SK-N-SH (cell line): ENCODE data around the gene SLCO4A1. TPM values are rescaled to one million over a fixed set of nuclear protein-coding genes. Genes with fewer than 3 reads are reported as not detected.

ENCODE experiments used
- CTCF ChIA-PET: fragments of 300-600, 350-600 bp; formaldehyde crosslinking; extraction: SDS; loops from one replicate; lab custom pipeline; 2021; lab: Yijun Ruan, JAX
- POLR2A ChIA-PET: fragments of 350-600 bp; sonication (Branson Sonifier 250); formaldehyde crosslinking; extraction: SDS; loops from one replicate; lab custom pipeline; 2020; ENCODE audit warnings: antibody characterized with exemption, inconsistent platforms; lab: Yijun Ruan, JAX
- DNase-seq: peaks from one replicate; pipeline ENCODE4 v3.0.0; 2012
- H2AFZ ChIP-seq: fragments of 200-600 bp; sonication (generic); 2 replicates; pipeline ENCODE4 v1.8.1; 2016; ENCODE audit warnings: antibody characterized with exemption, mild to moderate bottlenecking, low read depth
- H3F3A ChIP-seq: fragments of 200-600 bp; sonication (generic); replicated peaks from 2 replicates; pipeline ENCODE3; 2016; ENCODE audit warnings: antibody characterized with exemption, mild to moderate bottlenecking; ENCODE audit not compliant: insufficient read depth
- H3K27ac ChIP-seq, 2 experiments: fragments of 200-500 bp in 1 of 2; fragments of 200-600 bp in 1 of 2; sonication (Bioruptor generic) in 1 of 2; sonication (generic), shearing (Covaris generic) in 1 of 2; 2 replicates each; pipeline versions ENCODE4 v1.5.1 to v1.6.1; 2014 to 2016; ENCODE audit warnings: low read depth in 2 of 2, inconsistent platforms in 1 of 2, low read length in 1 of 2, mild to moderate bottlenecking in 1 of 2, mixed read lengths in 1 of 2
- H3K27me3 ChIP-seq: fragments of 200-600 bp; sonication (generic), shearing (Covaris generic); 2 replicates; pipeline ENCODE4 v1.6.1; 2016; ENCODE audit warnings: mixed run types; ENCODE audit not compliant: insufficient read depth
- H3K36me3 ChIP-seq, 2 experiments: fragments of 200-500 bp in 1 of 2; fragments of 200-600 bp in 1 of 2; sonication (Bioruptor generic) in 1 of 2; sonication (generic) in 1 of 2; replicated peaks in 1 of 2; 2 replicates each; pipeline versions ENCODE3 to v1.5.1; 2014 to 2016; ENCODE audit warnings: low read length in 1 of 2, mild to moderate bottlenecking in 1 of 2; ENCODE audit not compliant: insufficient read depth in 2 of 2, control insufficient read depth in 1 of 2
- H3K4me1 ChIP-seq, 2 experiments: fragments of 200-500 bp in 1 of 2; fragments of 200-600 bp in 1 of 2; sonication (Bioruptor generic) in 1 of 2; sonication (generic), shearing (Covaris generic) in 1 of 2; 2 replicates each; pipeline versions ENCODE4 v1.5.1 to v1.6.1; 2014 to 2016; ENCODE audit warnings: low read depth in 1 of 2, low read length in 1 of 2, mixed run types in 1 of 2; ENCODE audit not compliant: insufficient read depth in 2 of 2, control insufficient read depth in 1 of 2
- H3K4me2 ChIP-seq: fragments of 200-600 bp; sonication (generic), shearing (Covaris generic); 2 replicates; pipeline ENCODE4 v1.6.1; 2017; ENCODE audit warnings: mixed run types
- H3K4me3 ChIP-seq, 2 experiments: fragments of 200-500 bp in 1 of 2; fragments of 200-600 bp in 1 of 2; sonication (Bioruptor generic) in 1 of 2; sonication (generic), shearing (Covaris generic) in 1 of 2; 2 replicates each; pipeline versions ENCODE4 v1.5.1 to v1.8.1; 2014 to 2016; ENCODE audit warnings: low read depth in 2 of 2, inconsistent platforms in 1 of 2, low read length in 1 of 2, mild to moderate bottlenecking in 1 of 2, mixed read lengths in 1 of 2, moderate library complexity in 1 of 2
- H3K79me2 ChIP-seq: fragments of 200-600 bp; sonication (generic); 2 replicates; pipeline ENCODE4 v1.8.1; 2017; ENCODE audit warnings: mild to moderate bottlenecking; ENCODE audit not compliant: insufficient read depth
- H3K9ac ChIP-seq: fragments of 200-600 bp; sonication (generic); 2 replicates; pipeline ENCODE4 v1.6.1; 2017; ENCODE audit warnings: mixed run types
- H3K9me2 ChIP-seq: fragments of 200-600 bp; sonication (generic); 2 replicates; pipeline ENCODE4 v1.6.1; 2017; ENCODE audit warnings: mixed run types
- H3K9me3 ChIP-seq: fragments of 200-600 bp; sonication (generic); 2 replicates; pipeline ENCODE4 v1.6.1; 2017; ENCODE audit warnings: mixed run types, mild to moderate bottlenecking, moderate library complexity
- H4K20me1 ChIP-seq: fragments of 200-600 bp; sonication (generic); 2 replicates; pipeline ENCODE4 v1.6.1; 2017; ENCODE audit warnings: mild to moderate bottlenecking, mixed run types; ENCODE audit not compliant: insufficient read depth
- FOXJ3 ChIP-seq: sonication (generic); formaldehyde crosslinking; IDR thresholded peaks from 2 replicates; pipeline ENCODE4 v1.5.1; 2020; ENCODE audit warnings: mild to moderate bottlenecking, missing genetic modification reagents
- GATA2 ChIP-seq: sonication (generic); formaldehyde crosslinking; IDR thresholded peaks from 2 replicates; pipeline ENCODE4 v1.5.0; 2020; ENCODE audit warnings: mild to moderate bottlenecking, missing genetic modification reagents
- JUND ChIP-seq: IDR thresholded peaks from 2 replicates; pipeline ENCODE4 v1.4.0; 2012
- RCOR1 ChIP-seq: fragments of 150-350 bp; IDR thresholded peaks from 2 replicates; pipeline ENCODE4 v1.6.1; 2017; ENCODE audit warnings: antibody characterized with exemption, low read length
- REST ChIP-seq: IDR thresholded peaks from 2 replicates; pipeline ENCODE4 v1.6.1; 2012; ENCODE audit warnings: mild to moderate bottlenecking, low read depth, low read length, moderate library complexity
- SIN3A ChIP-seq: IDR thresholded peaks from 2 replicates; pipeline ENCODE4 v1.6.1; 2012; ENCODE audit warnings: low read depth, mild to moderate bottlenecking, low read length, moderate library complexity, borderline replicate concordance
- SMC3 ChIP-seq: IDR thresholded peaks from 2 replicates; pipeline ENCODE4 v1.6.1; 2012; ENCODE audit warnings: low read depth, low read length, improper control_type of control experiment
- TAF1 ChIP-seq: IDR thresholded peaks from 2 replicates; pipeline ENCODE4 v1.6.1; 2012; ENCODE audit warnings: low read depth, mild to moderate bottlenecking, low read length, moderate library complexity, borderline replicate concordance
- TCF12 ChIP-seq: IDR thresholded peaks from 2 replicates; pipeline ENCODE4 v1.4.0; 2012
- TEAD4 ChIP-seq: IDR thresholded peaks from 2 replicates; pipeline ENCODE4 v1.4.0; 2012; ENCODE audit warnings: mild to moderate bottlenecking, borderline replicate concordance; ENCODE audit not compliant: insufficient read depth
- USF2 ChIP-seq: fragments of 150-350 bp; IDR thresholded peaks from 2 replicates; pipeline ENCODE4 v1.6.1; 2017; ENCODE audit warnings: antibody characterized with exemption, low read length, low read depth, borderline replicate concordance
- YY1 ChIP-seq: IDR thresholded peaks from 2 replicates; pipeline ENCODE4 v1.4.0; 2012; ENCODE audit warnings: low read depth, mild to moderate bottlenecking
- WGBS: methylation state at CpG from one replicate; pipeline ENCODE4 v1.1.6; 2017; ENCODE audit warnings: low lambda C conversion rate; 5-methylcytosine and 5-hydroxymethylcytosine counted together
- polyA plus RNA-seq, 3 experiments: library from polyadenylated mRNA; depleted of rRNA; stranded (reverse); fragments of >200 nt; gene quantifications; 2 replicates each; pipeline ENCODE4 v1.2.3, GENCODE V29; 2012
- TF ChIP-seq, protein P1 (sequence below): IDR thresholded peaks from 2 replicates; pipeline ENCODE4 v1.4.0; 2012; ENCODE audit warnings: low read depth, borderline replicate concordance
- TF ChIP-seq, protein P2 (sequence below): fragments of 200-600 bp; sonication (generic); IDR thresholded peaks from 2 replicates; pipeline ENCODE4 v1.6.1; 2017; ENCODE audit warnings: antibody characterized with exemption, mild to moderate bottlenecking, moderate library complexity

Gene SLCO4A1
- polyA plus RNA-seq, 1 of the 3 experiments (the other 2 are of a cell fraction) = 0.33 TPM

- DNase-seq = no peak
- H4K20me1 ChIP-seq = no peaks in the 10 kb centered on the region
- WGBS = 72% methylated on average over 13 of the region's 37 CpGs
- no peaks in the 10 kb centered on the region for H3K27me3 ChIP-seq
- no peaks in the 10 kb centered on the region for H3K9me3 ChIP-seq
- no peaks in the 10 kb centered on the region for H3K36me3 ChIP-seq
- H3K79me2 ChIP-seq = no peaks in the 10 kb centered on the region
- ChIA-PET CTCF (interaction anchor here (0.9 to 3.3 kb wide), 4 partner anchors 18 to 104 kb away, joined by 3 to 20 read pairs (median 5); no protein-coding TSS in a partner anchor), POLR2A (no interaction called here)
- H3K9me2 ChIP-seq = no peaks in the 10 kb centered on the region
- H3K4me3 ChIP-seq = no peak overlapping the region
- no peak overlapping the region for H3K4me2 ChIP-seq
- TF ChIP-seq, protein P1, sequence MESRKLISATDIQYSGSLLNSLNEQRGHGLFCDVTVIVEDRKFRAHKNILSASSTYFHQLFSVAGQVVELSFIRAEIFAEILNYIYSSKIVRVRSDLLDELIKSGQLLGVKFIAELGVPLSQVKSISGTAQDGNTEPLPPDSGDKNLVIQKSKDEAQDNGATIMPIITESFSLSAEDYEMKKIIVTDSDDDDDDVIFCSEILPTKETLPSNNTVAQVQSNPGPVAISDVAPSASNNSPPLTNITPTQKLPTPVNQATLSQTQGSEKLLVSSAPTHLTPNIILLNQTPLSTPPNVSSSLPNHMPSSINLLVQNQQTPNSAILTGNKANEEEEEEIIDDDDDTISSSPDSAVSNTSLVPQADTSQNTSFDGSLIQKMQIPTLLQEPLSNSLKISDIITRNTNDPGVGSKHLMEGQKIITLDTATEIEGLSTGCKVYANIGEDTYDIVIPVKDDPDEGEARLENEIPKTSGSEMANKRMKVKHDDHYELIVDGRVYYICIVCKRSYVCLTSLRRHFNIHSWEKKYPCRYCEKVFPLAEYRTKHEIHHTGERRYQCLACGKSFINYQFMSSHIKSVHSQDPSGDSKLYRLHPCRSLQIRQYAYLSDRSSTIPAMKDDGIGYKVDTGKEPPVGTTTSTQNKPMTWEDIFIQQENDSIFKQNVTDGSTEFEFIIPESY = no peak
- no peak for TF ChIP-seq FOXJ3 (CRISPR knock-in tag)
- TF ChIP-seq USF2 = no peak
- no peak for TF ChIP-seq YY1
- no peak for TF ChIP-seq SMC3
- TF ChIP-seq TAF1 = no peak
- TF ChIP-seq RCOR1 = no peak
- no peak overlapping the region for H2AFZ ChIP-seq
- H3K4me1 ChIP-seq = peaks cover 0 to 10% of the 10 kb centered on the region in 2 experiments; a peak in 2 of 4 replicates
- H3K9ac ChIP-seq = no peak overlapping the region
- no peak overlapping the region for H3K27ac ChIP-seq
- no peaks in the 10 kb centered on the region for H3F3A ChIP-seq
Observed at GRCh38 chr20:62686869-62687830, 44.8 kb downstream of the SLCO4A1 start.

DNA sequence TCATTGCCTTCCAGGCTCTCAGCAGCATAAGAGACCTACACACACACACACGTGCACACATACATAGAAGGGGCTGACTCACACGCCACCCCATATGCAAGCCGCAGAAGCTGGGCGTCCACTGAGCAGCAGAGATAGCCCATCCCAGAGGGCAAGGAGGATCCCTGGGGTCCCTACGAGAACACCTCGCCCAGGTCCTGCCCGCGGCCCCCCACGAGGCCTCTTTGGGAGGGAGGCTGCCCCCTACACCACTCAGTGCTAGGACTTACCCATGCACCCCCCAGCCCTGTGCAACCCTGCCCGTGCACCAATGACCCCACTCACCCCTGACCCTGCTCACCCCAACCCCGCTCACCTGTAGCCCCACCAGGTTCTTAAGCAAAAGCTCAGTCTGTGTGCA, 45.8 kb downstream of the SLCO4A1 start:
- Histone ChIP-seq H3K4me1 (peaks cover 0 to 18% of the 10 kb centered on the region in 2 experiments; a peak in 2 of 4 replicates), H3F3A (no peaks in the 10 kb centered on the region), H3K4me3 (no peak overlapping the region), H2AFZ (no peak overlapping the region), H3K9me2 (no peaks in the 10 kb centered on the region), H3K9ac (no peak overlapping the region), H3K27ac (no peak overlapping the region), H3K27me3 (no peaks in the 10 kb centered on the region), H3K36me3 (no peaks in the 10 kb centered on the region), H3K9me3 (no peaks in the 10 kb centered on the region), H3K79me2 (no peaks in the 10 kb centered on the region), H3K4me2 (no peak overlapping the region), H4K20me1 (no peaks in the 10 kb centered on the region)
- WGBS = 70% methylated on average over 7 of the region's 11 CpGs
- DNase-seq = no peak
- POLR2A ChIA-PET = no interaction called here
- CTCF ChIA-PET = interaction anchor here (0.9 to 3.3 kb wide), 2 partner anchors 20 to 104 kb away, joined by 3 to 20 read pairs; no protein-coding TSS in a partner anchor
- TF ChIP-seq, protein P1 = no peak
- TF ChIP-seq JUND (no peak), SMC3 (no peak), TEAD4 (no peak), GATA2 (CRISPR knock-in tag) (no peak), SIN3A (no peak), TCF12 (no peak), REST (no peak)
- TF ChIP-seq, protein P2, sequence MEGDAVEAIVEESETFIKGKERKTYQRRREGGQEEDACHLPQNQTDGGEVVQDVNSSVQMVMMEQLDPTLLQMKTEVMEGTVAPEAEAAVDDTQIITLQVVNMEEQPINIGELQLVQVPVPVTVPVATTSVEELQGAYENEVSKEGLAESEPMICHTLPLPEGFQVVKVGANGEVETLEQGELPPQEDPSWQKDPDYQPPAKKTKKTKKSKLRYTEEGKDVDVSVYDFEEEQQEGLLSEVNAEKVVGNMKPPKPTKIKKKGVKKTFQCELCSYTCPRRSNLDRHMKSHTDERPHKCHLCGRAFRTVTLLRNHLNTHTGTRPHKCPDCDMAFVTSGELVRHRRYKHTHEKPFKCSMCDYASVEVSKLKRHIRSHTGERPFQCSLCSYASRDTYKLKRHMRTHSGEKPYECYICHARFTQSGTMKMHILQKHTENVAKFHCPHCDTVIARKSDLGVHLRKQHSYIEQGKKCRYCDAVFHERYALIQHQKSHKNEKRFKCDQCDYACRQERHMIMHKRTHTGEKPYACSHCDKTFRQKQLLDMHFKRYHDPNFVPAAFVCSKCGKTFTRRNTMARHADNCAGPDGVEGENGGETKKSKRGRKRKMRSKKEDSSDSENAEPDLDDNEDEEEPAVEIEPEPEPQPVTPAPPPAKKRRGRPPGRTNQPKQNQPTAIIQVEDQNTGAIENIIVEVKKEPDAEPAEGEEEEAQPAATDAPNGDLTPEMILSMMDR = no peak
